ENCODE data around the gene RAPGEFL1.

Gene RAPGEFL1

DNA sequence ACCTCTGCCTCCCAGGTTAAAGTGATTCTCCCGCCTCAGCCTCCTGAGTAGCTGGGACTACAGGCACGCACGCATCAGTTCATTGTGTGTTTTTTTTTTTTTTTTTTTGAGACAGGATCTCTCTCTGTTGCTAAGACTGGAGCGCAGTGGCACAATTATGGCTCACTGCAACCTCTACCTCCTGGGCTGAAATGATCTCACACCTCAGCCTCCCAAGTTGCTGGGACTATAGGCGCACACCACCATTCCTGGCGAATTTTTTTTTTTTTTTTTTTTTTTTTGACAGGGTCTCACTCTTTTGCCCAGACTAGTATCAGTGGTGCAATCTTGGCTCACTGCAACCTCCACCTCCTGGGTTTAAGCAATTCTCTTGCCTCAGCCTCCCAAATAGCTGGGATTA is 17.8 kb upstream of the RAPGEFL1 start:
- TF ChIP-seq, protein P1, sequence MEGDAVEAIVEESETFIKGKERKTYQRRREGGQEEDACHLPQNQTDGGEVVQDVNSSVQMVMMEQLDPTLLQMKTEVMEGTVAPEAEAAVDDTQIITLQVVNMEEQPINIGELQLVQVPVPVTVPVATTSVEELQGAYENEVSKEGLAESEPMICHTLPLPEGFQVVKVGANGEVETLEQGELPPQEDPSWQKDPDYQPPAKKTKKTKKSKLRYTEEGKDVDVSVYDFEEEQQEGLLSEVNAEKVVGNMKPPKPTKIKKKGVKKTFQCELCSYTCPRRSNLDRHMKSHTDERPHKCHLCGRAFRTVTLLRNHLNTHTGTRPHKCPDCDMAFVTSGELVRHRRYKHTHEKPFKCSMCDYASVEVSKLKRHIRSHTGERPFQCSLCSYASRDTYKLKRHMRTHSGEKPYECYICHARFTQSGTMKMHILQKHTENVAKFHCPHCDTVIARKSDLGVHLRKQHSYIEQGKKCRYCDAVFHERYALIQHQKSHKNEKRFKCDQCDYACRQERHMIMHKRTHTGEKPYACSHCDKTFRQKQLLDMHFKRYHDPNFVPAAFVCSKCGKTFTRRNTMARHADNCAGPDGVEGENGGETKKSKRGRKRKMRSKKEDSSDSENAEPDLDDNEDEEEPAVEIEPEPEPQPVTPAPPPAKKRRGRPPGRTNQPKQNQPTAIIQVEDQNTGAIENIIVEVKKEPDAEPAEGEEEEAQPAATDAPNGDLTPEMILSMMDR (IDR thresholded peaks at IDR 0.05; ENCODE audit: low read depth, low read length, missing control alignments), result no peak
- H3K4me3 ChIP-seq (ENCODE audit: low read depth, low read length), result no peak overlapping the region

DNA sequence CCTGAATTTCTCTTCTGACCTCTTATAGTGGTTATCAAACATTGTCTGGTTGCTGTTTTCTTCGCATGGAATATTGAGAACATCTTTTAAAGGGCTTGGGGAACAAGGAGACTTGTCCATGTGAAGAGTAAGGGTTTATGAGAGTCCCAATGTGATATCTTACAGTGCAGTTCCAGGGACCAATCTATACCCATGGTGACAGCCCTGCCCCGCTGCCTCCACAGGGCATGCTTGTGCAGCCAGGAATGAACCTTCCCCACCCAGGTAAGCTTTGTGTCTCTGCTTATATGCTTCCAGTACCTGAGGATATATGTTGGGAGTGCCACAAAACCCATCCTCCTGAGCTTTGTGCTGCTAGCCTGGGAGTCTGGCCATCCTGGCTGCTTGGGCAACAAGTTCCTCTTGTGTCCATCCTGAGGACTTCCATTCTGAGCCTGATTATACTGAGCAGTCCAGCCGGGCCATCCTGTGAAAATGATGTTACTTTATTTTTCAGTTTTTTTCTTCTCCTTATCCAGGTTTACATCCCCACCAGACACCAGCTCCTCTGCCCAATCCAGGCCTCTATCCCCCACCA is 9.5 kb upstream of the RAPGEFL1 start:
- no peak for DNase-seq (ENCODE audit: low read depth)
- TF ChIP-seq, protein P1 (IDR thresholded peaks at IDR 0.05; ENCODE audit: low read depth, low read length, missing control alignments), result no peak
- no peak overlapping the region for H3K4me3 ChIP-seq (ENCODE audit: low read depth, low read length)

More for the DNA sequence above, 17.8 kb upstream of the RAPGEFL1 start:
- no peak for DNase-seq (ENCODE audit: low read depth)

DNA sequence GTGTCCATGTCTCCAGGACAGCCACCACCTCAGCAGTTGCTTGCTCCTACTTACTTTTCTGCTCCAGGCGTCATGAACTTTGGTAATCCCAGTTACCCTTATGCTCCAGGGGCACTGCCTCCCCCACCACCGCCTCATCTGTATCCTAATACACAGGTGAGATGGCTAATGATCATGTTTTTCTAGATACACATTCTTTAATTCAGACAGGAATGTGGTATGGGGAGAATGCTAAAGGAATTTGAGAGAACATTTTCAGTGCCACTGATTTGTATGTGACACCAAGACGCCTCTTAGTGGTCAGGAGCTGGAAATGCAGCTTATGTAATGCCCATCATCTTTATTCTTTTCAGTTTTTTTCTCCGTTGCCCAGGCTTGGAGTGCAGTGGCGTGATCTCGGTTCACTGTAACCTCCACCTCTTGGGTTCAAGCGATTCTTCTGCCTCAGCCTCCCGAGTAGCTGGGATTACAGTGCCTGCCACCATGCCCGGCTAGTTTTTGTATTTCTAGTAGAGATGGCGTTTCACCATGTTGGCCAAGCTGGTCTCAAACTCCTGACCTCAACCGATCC is 8.9 kb upstream of the RAPGEFL1 start:
- no peak overlapping the region for H3K4me3 ChIP-seq (ENCODE audit: low read depth, low read length)
- peak; percentile 19 for DNase-seq (ENCODE audit: low read depth)
- TF ChIP-seq, protein P1 (IDR thresholded peaks at IDR 0.05; ENCODE audit: low read depth, low read length, missing control alignments), result peak; percentile 79

DNA sequence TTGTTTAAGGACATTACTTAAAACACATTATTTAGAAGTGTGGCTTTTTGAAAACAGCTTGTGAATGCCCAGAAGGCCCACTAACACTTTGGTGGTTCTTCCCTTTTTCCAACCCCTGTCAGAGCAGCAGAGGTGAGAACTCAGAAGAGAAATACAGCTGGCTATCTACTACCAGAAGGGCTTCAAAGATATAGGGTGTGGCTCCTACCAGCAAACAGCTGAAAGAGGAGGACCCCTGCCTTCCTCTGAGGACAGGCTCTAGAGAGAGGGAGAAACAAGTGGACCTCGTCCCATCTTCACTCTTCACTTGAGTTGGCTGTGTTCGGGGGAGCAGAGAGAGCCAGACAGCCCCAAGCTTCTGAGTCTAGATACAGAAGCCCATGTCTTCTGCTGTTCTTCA is 6.9 kb upstream of the RAPGEFL1 start:
- TF ChIP-seq, protein P1 (IDR thresholded peaks at IDR 0.05; ENCODE audit: low read depth, low read length, missing control alignments), result no peak
- no peak overlapping the region for H3K4me3 ChIP-seq (ENCODE audit: low read depth, low read length)

DNA sequence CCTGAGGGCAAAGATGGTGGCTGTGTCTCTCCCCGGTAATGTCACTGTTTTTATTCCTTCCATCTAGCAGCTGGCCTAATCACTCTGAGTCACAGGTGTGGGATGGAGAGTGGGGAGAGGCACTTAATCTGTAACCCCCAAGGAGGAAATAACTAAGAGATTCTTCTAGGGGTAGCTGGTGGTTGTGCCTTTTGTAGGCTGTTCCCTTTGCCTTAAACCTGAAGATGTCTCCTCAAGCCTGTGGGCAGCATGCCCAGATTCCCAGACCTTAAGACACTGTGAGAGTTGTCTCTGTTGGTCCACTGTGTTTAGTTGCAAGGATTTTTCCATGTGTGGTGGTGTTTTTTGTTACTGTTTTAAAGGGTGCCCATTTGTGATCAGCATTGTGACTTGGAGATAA is 5.5 kb upstream of the RAPGEFL1 start:
- no peak for DNase-seq (ENCODE audit: low read depth)
- H3K4me3 ChIP-seq (ENCODE audit: low read depth, low read length), result no peak overlapping the region
- TF ChIP-seq, protein P1 (IDR thresholded peaks at IDR 0.05; ENCODE audit: low read depth, low read length, missing control alignments), result no peak

More for the DNA sequence above, 6.9 kb upstream of the RAPGEFL1 start:
- no peak for DNase-seq (ENCODE audit: low read depth)

DNA sequence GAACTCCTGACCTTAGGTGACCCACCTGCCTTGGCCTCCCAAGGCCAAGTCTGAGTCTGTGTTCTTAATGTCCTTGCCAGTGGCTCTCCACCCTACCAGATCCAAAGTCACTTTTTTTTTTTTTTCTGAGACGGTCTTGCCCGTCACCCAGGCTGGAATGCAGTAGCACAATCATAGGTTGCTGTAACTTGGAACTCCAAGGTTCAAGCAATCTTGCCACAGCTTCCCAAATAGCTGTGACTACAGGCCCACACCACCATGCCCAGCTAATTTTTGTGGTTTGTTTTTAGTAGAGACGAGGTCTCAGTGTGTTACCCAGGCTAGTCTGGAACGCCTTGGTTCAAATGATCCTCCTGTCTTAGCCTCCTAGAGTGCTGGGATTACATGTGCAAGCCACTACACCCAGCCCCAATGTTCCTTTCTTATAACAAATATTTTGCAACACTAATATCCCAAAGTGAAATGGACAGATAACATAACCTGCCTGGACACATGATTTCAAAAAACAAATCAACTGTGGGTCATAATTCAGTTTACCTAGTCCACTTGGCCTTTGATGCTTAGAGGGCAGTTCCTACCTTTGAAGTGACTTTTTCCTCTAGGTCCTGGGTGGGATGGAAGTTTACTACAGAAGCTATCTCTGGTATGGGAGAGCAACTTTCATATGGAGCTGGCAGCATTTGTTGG is 4.0 kb upstream of the RAPGEFL1 start:
- TF ChIP-seq, protein P1 (IDR thresholded peaks at IDR 0.05; ENCODE audit: low read depth, low read length, missing control alignments), result no peak
- H3K4me3 ChIP-seq (ENCODE audit: low read depth, low read length), result no peak overlapping the region
- DNase-seq (ENCODE audit: low read depth), result no peak
